ENCODE measurements around the gene LRRC49. TPM values are rescaled to one million over a fixed set of nuclear protein-coding genes. Genes with fewer than 3 reads are reported as not detected.

The LRRC49 gene
- total and polyA plus RNA-seq, 2 of the 13 experiments (the other 11 are each of a cell fraction or from before 2014, with no cell fraction given), result 0.57 to 1.00 TPM

GRCh38 chr15:70912187-70912586 lies 19.6 kb downstream of the LRRC49 start (continued):
- TF ChIP-seq, protein P1, sequence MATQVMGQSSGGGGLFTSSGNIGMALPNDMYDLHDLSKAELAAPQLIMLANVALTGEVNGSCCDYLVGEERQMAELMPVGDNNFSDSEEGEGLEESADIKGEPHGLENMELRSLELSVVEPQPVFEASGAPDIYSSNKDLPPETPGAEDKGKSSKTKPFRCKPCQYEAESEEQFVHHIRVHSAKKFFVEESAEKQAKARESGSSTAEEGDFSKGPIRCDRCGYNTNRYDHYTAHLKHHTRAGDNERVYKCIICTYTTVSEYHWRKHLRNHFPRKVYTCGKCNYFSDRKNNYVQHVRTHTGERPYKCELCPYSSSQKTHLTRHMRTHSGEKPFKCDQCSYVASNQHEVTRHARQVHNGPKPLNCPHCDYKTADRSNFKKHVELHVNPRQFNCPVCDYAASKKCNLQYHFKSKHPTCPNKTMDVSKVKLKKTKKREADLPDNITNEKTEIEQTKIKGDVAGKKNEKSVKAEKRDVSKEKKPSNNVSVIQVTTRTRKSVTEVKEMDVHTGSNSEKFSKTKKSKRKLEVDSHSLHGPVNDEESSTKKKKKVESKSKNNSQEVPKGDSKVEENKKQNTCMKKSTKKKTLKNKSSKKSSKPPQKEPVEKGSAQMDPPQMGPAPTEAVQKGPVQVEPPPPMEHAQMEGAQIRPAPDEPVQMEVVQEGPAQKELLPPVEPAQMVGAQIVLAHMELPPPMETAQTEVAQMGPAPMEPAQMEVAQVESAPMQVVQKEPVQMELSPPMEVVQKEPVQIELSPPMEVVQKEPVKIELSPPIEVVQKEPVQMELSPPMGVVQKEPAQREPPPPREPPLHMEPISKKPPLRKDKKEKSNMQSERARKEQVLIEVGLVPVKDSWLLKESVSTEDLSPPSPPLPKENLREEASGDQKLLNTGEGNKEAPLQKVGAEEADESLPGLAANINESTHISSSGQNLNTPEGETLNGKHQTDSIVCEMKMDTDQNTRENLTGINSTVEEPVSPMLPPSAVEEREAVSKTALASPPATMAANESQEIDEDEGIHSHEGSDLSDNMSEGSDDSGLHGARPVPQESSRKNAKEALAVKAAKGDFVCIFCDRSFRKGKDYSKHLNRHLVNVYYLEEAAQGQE (IDR thresholded peaks at IDR 0.05; ENCODE audit: borderline replicate concordance in 1 of 2, low read depth in 1 of 2, low read length in 2 of 2), result no peak

GRCh38 chr15:70916531-70916930 lies 23.9 kb downstream of the LRRC49 start:
- in situ Hi-C loops (cut with HindIII; ENCODE audit: extremely low pct_ligation_motif_present, low pct_unique_long_range_greater_than_20kb) (no loop called here), intact Hi-C loops (cut with micrococcal nuclease; ENCODE audit: unreplicated experiment) (no loop called here)
- Histone ChIP-seq H4K20me1 (ENCODE audit: insufficient read depth, low read length) (no peaks in the 10 kb centered on the region), H3K4me3 (replicated peaks in 1 of 3; ENCODE audit: insufficient read depth in 1 of 3, low read depth in 2 of 3, low read length in 3 of 3) (no peak overlapping the region), H3K4me1 (ENCODE audit: insufficient read depth, low read length) (no peaks in the 10 kb centered on the region), H3K9me3 (ENCODE audit: low read length) (no peaks in the 10 kb centered on the region), H3K9ac (ENCODE audit: insufficient read depth, low read depth, low read length) (no peak overlapping the region), H3K27me3 (ENCODE audit: control insufficient read depth in 1 of 2, insufficient read depth in 2 of 2, low read length in 2 of 2) (no peaks in the 10 kb centered on the region), H3K27ac (ENCODE audit: extremely low read length, insufficient read depth, low read length) (no peak overlapping the region), H2AFZ (ENCODE audit: low read length) (no peak overlapping the region), H3K4me2 (ENCODE audit: low read depth, low read length) (no peak overlapping the region), H3K36me3 (replicated peaks in 1 of 2; ENCODE audit: control insufficient read depth in 1 of 2, insufficient read depth in 2 of 2, low read length in 2 of 2) (no peaks in the 10 kb centered on the region), H3K79me2 (ENCODE audit: insufficient read depth, low read length) (no peaks in the 10 kb centered on the region)
- no TSS peak for BruUV-seq (replicated peaks)
- DNase-seq (ENCODE audit: low spot score) (no peak), FAIRE-seq (no peak), ATAC-seq (no peak)
- CTCF ChIA-PET (ENCODE audit: low intra/inter-chr PET ratio, low total read pairs), result no interaction called here
- no CpG with 5 or more reads among the region's 10 CpGs for WGBS (ENCODE audit: low lambda C conversion rate)
- POLR2A ChIA-PET, result no interaction called here
- no peak for TF ChIP-seq CENPT (CRISPR knock-in tag; IDR thresholded peaks at IDR 0.05; ENCODE audit: low read depth)
- TF ChIP-seq ZSCAN25 (CRISPR knock-in tag; IDR thresholded peaks at IDR 0.05), result no peak
- TF ChIP-seq GLI4 (CRISPR knock-in tag; IDR thresholded peaks at IDR 0.05; ENCODE audit: borderline replicate concordance), result no peak
- no peak for TF ChIP-seq KMT2A (CRISPR knock-in tag; IDR thresholded peaks at IDR 0.05)
- TF ChIP-seq HNRNPLL (IDR thresholded peaks at IDR 0.05; ENCODE audit: low read depth, low read length, poor library complexity, severe bottlenecking), result no peak
- TF ChIP-seq SIX1 (CRISPR knock-in tag; IDR thresholded peaks at IDR 0.05; ENCODE audit: borderline replicate concordance), result no peak
- TF ChIP-seq TAF15 (IDR thresholded peaks at IDR 0.05; ENCODE audit: low read depth, low read length, poor library complexity, severe bottlenecking), result no peak
- no peak for TF ChIP-seq TP53 (CRISPR knock-in tag; conservative IDR thresholded peaks at IDR 0.05)
- TF ChIP-seq ZNF432 (CRISPR knock-in tag; IDR thresholded peaks at IDR 0.05; ENCODE audit: borderline replicate concordance), result no peak
- no peak for TF ChIP-seq ARID2 (CRISPR knock-in tag; IDR thresholded peaks at IDR 0.05; ENCODE audit: borderline replicate concordance)
- TF ChIP-seq SKIL (CRISPR knock-in tag; IDR thresholded peaks at IDR 0.05; ENCODE audit: borderline replicate concordance), result no peak
- no peak for TF ChIP-seq XBP1 (CRISPR knock-in tag; IDR thresholded peaks at IDR 0.05)
- TF ChIP-seq ZNF12 (CRISPR knock-in tag; IDR thresholded peaks at IDR 0.05), result no peak
- TF ChIP-seq ZNF703 (CRISPR knock-in tag; IDR thresholded peaks at IDR 0.05; ENCODE audit: borderline replicate concordance), result no peak

Data from HepG2 (cell line).